ENCODE results near the gene PLEKHO2.

PLEKHO2 gene

GRCh38 chr15:64893481-64894394, 52.0 kb downstream of the PLEKHO2 start:
- peak; percentile 81 to 100 (median 93) for DNase-seq

- peak; percentile 44 to 98 (median 84) for DNase-seq
These were observed 52.8 kb downstream of the PLEKHO2 start for GRCh38 chr15:64894395-64895056.

GRCh38 chr15:64895285-64896065, 53.8 kb downstream of the PLEKHO2 start:
- DNase-seq, result peak in 2 of 5 experiments; percentile 49 to 84

- DNase-seq, result no peak
These were observed 54.8 kb downstream of the PLEKHO2 start for GRCh38 chr15:64896371-64897069.

GRCh38 chr15:64897345-64897985, 55.8 kb downstream of the PLEKHO2 start:
- no peak for DNase-seq

- no peak for DNase-seq
These were observed 56.7 kb downstream of the PLEKHO2 start for GRCh38 chr15:64898406-64898805.

GRCh38 chr15:64901141-64901540, 59.4 kb downstream of the PLEKHO2 start:
- DNase-seq, result no peak

- DNase-seq, result peak in 2 of 5 experiments; percentile 74 to 83
These were observed 60.2 kb downstream of the PLEKHO2 start for GRCh38 chr15:64901914-64902313.

GRCh38 chr15:64902863-64903262, 61.1 kb downstream of the PLEKHO2 start:
- peak in 1 of 5 experiments; percentile 64 for DNase-seq

- DNase-seq, result peak in 1 of 5 experiments; percentile 49
These were observed 61.7 kb downstream of the PLEKHO2 start for GRCh38 chr15:64903326-64903950.

GRCh38 chr15:64904189-64904588, 62.5 kb downstream of the PLEKHO2 start:
- DNase-seq, result no peak

- peak; percentile 56 to 74 (median 66) for DNase-seq
These were observed 63.6 kb downstream of the PLEKHO2 start for GRCh38 chr15:64905119-64905831.

- no peak for DNase-seq
These were observed 64.2 kb downstream of the PLEKHO2 start for GRCh38 chr15:64905941-64906340.

- DNase-seq, result no peak
These were observed 64.7 kb downstream of the PLEKHO2 start for GRCh38 chr15:64906402-64906801.

GRCh38 chr15:64907991-64908390, 66.3 kb downstream of the PLEKHO2 start:
- DNase-seq, result no peak

- no peak for DNase-seq
These were observed 67.8 kb downstream of the PLEKHO2 start for GRCh38 chr15:64909546-64909945.

- peak in 3 of 5 experiments; percentile 21 to 73 (median 22) for DNase-seq
These were observed 69.8 kb downstream of the PLEKHO2 start, which contains the start of gene ANKDD1A for GRCh38 chr15:64911311-64912186. Gene ANKDD1A (plus strand): TSS chr15:64911902. CDS start chr15:64911931, 29 bp downstream.

GRCh38 chr15:64912379-64913325, 70.9 kb downstream of the PLEKHO2 start:
- DNase-seq, result no peak

Data from T-helper 2 cell (primary cell).